Stimulated activated CD4-positive, alpha-beta T cell treated with anti-CD3 and anti-CD28 coated beads, Interleukin-2, amount 100 ng/mL, for 24 hours (primary cell): Measurements from ENCODE around the gene FGD2.
"Not testable (repeated sequence)": the region's sequence is repeated elsewhere in the genome, so short reads cannot be mapped to it uniquely, and the experiment has no call there.

ENCODE experiments used
- DNase-seq, 2 donors: peaks; one replicate each; pipeline ENCODE4 v3.0.0-alpha.2; 2020

FGD2 gene

DNA sequence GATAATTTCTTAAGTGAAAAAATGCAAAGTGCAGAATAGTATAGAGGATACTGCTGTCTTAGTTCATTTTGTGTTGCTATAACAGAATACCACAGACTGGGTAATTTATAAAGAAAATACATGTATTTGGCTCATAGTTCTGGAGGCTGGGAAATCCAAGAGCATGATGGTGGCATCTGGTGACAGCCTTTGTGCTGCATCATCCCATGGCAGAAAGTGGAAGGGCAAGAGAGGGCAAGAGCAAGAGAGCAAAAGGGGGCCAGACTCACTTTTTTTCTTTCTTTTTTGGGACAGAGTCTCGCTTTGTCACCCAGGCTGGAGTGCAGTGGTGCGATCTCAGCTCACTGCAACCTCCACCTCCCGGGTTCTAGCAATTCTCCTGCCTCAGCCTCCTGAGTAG lies 37.6 kb downstream of the FGD2 start:
- DNase-seq, result not testable (repeated sequence)

DNA sequence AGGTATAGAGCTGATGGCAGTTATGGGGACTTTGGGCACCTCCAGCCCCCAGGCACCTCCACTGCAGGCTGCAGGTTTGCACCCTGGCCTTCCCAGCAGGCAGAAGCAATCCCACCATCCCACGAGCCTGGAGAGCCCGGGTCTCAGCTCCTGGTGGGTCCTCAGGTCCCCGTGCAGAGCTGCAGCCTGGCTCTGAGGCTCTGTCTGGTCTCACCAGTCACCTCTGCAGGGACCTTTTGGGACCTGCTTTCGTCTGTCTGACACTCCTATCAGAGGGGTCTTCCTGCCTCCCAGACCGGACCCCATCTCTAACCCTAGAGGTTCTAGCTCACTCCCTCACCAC lies 41.9 kb downstream of the FGD2 start:
- DNase-seq, result no peak

DNA sequence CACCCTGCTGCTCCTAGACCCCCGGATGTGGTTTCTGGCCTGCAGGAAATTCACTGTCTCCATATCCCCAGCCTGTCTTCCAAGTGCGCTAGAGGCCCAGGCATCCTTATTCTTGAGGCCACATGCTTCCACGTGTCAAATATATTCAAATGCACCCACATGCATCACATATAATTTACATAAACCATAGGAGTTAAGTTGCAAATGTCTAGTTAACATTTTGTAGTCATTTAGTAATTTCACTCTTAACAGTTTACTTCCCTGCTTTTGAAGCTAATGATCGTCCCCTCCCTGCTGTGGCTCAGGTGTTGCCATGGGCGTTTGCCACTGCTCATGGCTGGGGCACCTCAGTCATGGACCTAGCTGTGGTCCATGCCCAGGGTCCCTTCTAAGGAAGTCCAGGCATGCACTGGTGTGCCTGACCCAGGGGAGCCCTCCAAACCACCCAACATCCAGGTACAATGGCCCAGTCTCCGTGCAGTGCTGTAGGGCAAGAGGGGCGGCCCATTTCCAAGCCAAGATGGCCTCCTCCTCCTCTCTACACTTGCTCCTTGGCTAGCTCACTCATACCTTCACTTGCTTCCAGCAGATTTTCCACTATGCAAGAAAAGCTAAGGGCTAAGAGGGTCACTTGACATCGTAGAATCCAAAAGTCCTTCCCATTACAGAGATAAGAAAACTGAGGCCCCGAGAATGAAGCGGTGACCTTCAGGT lies 42.4 kb downstream of the FGD2 start:
- DNase-seq, result peak in 1 of 2 donors; percentile 24

DNA sequence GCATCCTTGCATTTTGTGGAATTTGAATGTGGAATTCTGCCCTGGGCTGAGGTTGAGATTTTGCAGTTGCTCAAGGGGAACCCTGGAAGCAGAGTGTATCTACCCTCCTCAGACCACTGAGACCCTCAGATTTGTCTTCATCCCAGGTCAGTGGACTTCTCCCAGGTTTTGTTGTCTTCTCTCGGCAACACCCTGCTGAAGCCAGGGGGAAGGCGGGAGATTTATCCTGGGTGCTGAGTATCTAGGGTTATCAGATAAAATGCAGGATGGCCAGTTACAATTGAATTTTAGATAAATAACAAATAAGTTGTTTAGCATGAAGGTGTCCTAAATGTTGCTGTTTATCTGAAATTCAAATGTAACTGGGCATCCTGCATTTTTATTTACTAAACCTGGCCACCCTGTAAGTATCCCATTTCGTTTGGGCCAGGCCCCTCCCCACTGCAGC lies 43.0 kb downstream of the FGD2 start:
- no peak for DNase-seq

DNA sequence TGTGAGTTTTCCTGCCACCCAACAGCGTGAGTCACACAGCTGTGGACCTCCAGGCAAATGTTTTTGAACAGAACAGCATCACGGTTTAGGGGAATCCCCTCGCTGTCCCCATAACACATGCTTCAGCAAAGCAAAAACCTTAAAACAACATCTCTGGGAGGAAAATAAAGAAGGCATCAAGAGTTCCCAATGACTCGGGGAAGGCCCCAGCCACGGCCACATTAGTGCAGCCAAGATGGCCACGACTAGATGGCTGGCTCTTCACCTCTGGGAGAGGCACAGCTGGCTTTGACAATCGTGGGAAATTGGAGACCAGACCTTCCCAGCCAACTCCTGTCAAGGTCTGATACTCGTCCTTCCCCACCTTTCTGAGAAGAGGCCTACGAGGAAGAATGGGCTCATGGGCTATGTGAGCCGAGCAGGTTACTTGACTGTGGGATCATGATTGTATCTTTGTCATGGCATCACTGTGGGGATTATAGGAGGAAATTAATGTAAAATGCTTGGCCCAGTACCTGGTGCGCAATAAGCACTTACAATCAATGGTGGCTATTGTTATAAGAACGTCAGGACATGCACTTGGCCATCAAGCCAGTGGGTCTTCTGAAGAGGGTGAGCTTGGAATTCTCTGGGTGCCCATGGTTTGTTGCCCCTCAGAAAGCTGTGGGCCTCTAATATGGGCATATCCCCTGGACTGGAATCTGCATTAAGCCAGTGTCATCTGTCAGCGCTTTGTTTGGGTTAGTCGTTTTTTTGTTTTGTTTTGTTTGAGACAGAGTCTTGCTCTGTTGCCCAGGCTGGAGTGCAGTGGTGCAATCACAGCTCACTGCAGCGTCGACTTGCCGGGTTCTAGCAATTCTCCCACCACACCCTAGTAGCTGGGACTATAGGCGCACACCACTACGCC lies 43.6 kb downstream of the FGD2 start:
- DNase-seq, result peak; percentile 72 to 76

DNA sequence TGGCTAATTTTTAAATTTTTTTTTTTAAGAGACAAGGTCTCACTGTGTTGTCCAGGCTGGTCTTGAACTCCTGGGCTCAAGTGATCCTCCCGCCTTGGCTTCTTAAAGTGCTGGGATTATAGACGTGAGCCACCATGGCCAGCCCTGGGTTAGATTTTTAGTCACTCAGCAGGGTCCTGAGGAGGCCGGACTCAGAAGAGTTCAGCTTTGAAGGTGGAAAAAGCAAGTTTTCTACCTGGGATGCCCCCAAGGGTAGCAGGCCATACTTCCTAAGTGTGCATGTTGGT lies 44.2 kb downstream of the FGD2 start:
- DNase-seq, result no peak

DNA sequence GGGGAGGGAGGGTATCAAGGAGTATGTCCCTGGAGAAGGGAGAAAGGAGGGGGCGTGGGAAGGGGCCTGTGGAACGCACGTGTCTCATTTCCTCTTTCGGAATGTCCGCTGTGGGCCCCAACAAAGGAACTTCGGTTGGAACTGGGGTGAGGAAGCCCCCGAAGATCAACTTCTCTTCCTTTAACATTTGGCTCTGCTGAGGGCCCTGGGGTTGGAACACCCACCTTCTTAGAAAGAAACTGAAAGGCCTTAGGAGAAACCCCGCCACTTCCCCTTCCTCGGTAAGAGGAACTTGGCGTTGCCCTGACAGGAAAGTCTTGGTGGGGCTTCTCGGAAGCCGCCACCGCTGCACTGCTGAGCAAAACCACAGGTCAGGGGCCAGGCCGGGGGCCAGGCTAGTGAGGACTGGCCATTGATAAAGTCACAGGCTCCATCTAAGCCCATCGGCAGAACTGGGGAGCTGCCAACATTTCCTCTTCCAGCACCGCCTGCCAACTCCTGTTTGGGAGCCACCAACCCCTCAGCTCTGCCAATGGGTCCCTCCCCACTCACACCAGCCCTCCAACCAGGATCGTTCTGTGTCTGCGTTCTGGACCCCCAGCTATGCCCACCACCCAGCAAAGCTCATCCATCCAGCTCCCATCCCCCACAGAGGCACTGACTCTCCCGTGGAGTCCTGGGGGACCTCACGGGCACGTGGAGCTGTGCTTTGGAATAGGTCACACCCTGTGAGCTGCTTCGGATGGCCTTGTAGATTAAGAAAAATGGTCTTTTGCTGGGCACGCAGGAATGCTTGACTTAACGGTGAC lies 44.8 kb downstream of the FGD2 start:
- peak; percentile 64 to 65 for DNase-seq

DNA sequence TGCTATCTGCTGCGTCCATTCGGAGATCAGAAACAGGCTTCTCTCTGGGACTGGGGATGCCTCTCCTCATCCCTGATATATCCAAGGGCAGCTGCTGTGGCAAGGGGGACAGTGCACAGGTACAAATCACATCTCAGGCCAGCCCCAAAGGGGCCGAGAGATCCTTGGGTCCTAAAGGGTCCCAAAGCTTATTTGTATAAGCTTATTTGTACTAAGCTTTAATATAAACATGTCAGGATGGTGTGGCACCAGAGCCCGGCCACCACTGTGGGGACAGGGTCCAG lies 45.3 kb downstream of the FGD2 start:
- no peak for DNase-seq

DNA sequence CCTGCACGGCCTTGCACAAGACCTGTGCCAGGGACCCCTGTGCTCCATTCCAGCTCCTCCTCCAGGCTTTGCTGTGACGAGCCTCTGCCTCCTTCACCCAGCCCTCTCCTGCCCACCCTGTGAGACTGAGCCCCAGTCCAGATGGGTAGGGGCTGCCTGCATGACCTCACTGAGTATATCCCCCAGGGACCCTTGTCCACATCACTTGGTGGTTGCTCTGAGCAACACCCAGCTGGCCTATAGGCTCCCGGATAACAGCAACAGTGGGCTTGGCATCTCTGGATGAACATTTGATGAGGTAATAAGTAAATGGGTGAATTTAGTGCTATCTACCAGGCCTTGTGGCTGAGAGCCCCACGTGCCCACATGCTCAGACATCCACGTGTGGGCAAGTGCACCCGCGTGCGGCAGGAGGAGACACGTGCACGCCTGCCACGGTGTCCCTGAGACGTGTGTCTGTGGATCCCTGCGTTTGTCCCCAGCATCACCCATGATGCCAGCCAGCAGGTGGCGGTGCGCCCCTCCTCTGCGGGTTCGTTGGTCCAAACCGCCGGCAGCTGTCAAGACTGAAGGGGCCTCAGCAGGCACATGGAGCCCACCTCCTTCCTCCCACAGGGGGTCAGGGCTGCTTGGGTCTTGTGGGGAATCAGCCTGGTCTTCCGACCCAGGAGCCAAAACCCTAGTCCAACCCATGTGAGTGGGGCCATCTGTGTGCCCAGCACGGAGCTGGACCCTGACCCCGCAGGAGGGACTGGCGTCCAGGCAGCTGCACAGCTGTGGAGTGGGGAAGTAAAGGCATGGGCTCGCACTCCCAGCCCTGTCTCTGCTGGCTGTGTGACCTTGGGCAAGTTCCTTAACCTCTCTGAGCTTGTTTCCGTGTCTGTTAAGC lies 45.9 kb downstream of the FGD2 start:
- DNase-seq, result peak; percentile 90 to 93

DNA sequence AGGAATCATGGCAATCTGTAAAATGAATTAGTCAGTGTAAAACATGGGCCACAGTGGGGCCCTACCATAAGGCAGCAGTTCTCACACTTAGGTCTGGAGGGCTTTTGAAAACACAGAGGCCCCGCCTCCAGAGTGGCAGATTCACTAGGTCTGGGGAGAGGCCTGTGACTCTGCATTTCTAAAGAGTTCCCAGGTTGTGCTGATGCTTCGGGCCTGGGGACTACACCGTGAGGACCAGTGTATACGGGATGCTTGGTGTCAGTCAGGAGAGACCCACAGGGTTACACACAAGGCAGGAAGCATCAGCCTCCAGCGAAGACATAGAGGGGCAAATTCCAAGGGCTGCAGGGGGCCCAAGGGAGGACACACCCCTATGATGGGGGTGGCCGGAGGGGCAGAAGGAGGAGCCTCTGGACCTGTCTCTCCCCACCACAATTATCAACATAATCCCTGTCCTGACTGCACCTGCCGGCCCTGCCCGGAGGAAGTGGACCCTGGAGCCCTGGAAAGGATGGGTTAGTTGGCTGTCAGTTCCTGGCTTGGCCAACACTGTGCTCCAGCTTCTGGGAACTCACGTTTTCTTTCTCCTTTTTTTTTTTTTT lies 46.7 kb downstream of the FGD2 start:
- peak; percentile 29 to 31 for DNase-seq

DNA sequence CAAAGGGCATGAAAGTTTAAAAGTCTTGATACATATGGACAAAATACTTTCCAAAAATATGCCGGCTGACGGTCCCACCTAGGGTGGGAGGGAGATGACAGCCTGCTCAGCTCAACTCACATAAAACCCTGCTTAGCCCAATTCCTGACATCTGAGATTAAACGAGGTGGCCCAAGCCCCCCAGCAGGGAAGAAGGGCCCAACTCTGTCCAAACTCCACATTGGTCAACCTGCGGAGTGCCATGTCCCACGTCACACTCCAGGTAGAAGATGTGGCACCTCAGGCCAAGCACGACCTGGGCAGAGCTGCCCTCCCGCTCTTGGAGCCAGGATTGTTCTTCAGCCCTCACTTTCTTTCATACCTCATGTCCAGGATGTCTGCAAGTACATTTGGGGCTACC lies 48.2 kb downstream of the FGD2 start:
- no peak for DNase-seq

DNA sequence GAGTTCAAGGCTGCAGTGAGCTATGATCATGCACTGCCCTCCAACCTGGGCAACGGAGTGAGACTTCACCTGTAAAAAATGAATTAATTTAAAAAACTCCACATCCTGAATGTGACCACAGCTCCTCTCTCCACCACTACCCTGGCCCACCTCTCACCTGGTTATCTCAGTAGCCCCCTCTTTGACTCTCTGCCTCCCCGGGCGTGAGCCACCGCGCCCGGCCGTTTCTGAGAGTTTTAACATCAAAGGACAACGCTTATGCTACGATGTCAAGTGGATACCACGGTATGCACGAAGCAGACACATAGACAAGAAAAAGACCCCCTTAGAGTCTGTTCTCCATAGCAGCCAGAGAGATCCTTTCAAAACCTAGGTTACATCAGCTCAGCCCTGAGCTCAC lies 48.7 kb downstream of the FGD2 start:
- DNase-seq, result no peak

DNA sequence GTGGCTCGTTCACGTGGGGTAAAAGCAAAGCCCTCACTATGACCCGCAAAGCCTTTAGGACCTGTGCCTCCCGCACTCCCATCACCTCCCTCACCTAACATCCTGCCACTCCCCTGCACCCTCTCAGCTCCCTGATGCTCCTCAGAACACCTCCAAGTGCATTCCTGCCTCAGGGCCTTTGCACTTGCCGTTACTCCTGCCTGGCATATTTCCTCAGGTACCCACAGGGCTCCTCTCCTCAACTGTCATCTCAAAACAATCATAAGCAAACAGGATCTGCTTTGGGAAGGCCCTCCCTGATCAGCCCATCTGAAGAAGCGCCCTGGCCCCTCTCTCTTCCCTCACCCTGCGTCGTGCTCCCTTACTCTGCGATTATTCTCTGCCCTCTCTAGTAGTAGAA lies 49.1 kb downstream of the FGD2 start:
- no peak for DNase-seq

DNA sequence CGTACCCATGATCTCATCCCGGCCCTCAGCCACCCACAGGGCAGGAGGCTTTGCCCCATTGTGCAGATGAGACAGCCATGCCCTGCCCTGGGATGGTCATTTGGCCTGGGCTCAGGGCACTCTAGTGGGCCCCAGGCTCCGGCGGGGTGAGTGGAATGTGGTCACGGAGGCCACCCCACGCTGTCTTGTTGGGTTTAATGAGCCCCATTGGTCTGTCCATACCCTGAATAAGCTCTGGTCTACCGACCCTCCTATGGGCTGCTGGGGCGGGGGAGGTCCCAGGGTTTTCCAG lies 50.6 kb downstream of the FGD2 start:
- DNase-seq, result no peak

DNA sequence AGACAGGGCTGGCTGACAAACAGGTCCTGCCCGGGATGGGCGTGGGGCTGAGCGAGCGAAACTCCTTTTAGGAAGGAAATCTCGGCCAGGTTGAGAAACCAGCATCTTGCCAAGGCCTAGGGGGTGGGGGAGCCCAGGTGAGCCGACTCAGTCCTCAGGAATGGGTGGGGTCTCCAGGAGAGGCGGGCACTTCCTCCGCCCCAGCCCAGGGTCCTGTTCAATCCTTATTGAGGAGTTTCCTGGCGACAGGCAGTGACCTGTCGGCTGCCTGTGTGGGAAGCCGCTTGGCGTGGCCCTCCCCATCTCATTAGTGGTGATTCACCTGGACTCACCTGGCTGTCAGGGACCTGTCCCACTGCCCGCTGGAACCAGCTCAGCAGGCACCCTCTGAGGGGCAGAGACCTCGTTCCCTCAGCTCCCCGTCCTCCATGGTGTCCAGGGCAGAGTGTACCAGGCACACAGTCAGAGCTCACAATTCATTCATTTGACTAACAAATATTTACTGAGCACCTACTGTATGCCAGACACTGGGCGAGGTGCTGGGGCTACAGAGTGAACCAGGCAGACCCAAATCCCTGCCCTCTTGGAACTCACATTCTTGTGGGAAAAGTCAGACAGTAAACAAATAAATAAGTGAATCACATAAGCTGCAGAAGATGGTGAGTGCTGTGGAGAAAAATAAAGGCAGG lies 51.1 kb downstream of the FGD2 start:
- no peak for DNase-seq

DNA sequence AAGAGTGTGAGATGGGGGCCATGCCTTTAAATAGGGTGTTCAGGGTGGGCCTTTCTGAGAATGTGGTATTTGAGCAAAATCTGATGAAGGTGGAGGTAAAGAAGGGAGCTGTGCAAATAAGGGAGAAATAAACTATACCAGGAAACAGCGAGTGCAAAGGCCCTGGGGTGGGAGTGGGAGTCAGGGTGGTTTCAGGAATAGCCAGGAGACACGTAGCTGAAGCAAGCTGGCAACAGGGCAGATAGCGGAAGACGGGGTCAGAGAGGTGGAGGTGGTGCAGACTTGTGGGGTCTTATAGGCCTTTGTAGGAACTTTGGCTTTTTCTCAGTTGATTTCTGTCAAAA lies 51.6 kb downstream of the FGD2 start:
- DNase-seq, result no peak

DNA sequence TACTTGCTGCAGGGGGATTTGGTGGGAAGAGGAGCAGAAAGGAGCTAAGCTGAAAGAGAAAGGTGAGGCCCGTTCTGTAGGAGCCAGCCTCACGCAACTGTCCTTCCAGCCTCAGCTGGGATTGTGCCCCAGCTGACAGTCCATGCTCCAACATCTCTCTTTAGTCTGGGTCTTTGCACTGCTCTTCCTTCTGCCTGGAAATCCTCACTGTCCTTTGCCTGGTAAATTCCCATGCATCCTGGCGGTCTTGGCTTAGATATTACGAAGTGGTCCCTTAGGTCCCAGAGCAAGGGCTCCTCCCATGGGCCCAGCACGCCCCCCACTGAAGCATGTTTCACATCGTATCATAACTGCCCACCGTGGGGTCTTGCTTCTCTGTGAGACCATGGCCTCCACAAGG lies 52.2 kb downstream of the FGD2 start:
- no peak for DNase-seq

DNA sequence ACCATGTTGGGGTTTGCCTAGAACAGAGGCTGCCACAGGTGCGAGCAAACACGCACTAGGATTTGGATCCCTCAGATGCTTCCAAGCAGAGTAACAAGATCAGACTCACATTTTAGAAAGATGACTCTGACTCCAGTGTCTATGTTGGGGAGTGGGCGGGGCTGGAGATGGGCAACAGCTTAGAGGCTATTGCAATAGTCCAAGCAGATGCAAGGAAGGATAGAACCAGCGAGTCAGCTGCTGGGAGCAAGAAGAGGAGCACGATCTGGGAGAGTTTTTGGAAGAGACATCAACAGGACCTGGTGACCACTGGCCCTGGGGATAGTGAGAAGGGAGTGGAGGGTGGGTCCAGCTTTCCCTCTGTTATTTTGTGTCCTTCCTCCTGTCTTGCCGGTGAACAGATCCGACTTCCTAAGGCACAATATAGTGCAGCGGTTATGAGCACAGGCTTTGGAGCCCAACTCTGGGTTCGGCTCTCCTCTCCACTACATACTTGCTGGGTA lies 52.7 kb downstream of the FGD2 start:
- DNase-seq, result no peak

DNA sequence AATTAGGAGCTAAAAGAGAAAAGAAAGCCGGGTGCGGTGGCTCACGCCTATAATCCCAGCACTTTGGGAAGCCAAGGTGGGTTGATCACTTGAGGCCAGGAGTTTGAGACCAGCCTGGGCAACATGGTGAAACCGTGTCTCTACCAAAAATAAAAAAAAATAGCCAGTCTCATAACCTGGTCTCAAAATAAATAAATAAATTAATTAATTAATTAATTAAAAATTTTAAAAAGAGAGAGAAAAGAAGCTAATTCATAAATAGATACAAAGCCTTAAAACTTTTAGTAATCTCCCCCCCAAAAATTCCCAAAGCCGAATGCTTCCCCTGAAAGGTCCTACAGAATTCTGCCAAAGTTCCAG lies 53.5 kb downstream of the FGD2 start:
- not testable (repeated sequence) for DNase-seq

DNA sequence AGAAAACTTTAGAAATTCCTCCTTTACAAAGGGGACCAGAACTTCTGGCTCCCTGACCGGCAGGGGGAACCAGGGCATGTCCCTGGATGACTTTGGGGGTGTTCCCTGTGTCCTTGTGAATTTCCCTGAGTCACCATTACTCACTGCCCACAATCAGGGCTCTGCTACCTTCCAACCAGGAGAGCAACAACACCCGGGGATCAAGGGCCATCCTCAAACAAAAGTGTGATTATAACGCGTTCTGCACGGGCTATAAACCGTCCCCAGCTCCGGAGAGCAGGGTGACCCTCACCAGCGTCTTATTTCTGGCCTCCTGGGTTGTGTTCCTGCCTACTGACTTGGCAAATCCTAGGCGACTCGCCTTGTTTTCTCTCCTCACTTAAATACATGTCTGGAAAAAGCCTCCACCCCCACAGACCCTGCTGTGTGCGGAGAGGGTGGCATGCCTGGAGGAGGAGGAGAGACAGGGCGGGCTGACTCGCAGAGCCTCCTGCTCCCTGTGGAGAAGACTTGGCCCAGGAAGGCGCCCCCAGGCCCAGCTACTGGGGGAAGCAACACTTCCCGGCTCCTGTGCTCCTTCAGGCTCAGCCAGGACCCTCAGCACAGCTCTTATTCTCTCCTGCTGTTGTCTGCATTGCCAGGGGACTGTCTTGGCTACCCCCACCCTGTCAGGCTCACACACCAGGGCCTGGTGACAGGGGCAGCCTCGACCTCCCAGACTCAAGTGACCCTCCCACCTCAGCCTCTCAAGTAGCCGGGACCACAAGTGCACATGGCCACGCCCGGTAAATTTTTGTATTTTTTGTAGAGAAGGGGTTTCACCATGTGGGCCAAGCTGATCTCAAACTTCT lies 54.1 kb downstream of the FGD2 start:
- no peak for DNase-seq

DNA sequence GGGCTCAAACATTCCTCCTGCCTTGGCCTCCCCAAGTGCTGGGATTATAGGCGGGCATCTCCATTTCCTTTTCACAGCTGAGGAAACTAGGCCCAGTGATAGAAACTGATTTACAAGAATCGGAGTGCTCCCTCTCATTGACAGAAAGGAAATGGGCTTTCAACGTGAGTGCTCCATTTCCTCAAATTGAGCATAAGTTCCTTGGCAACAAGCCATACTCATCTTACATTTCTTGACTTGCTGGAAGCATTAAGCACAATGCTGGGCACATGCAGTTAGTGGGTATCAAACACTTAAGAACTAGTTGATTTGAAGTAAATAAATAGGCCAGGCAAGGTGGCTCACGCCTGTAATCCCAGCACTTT lies 54.7 kb downstream of the FGD2 start:
- no peak for DNase-seq
